Measurements from ENCODE around the gene PITPNB.

Gene PITPNB

DNA sequence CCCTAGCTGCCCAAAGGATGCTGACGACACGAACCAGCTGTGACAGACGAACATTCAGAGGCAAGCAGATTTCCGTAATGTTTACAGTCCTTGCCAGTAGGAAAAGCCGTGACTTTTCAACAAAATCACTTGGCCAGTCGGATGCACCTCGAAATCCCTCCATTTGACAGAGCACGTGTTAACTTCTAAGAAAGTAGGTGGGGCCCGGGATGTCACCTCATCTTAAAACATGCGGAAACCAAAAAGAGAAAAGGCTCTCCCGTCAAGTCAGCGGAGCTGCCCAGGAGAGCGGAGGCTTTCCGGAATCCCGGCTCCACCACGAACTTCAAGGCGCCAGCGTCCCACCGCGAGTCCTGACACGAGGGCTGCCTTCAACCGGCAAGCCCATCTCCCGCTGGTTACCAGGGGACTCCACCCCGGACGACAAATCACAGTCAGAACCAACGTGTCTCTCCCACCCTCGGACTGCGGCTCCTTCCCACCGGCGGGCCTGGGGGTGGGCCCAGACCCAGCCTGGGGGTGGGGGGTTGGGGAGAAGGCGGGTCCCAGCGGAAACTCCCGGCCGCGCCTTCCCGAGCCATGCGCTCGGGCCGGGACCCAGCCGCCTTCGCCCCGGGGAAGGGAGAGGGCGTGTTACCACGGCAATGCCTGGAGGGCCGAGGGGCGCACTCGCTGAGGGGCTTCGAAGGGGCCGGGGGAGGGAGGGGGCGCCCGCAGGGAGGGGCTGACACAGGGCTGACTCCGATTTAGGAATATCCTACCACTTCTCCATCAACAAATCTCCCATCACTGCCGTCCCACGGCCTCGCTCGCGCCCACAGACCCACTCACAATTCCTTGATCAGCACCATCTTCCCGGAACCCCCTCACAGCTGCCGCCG, 475 bp downstream of the PITPNB start:
- DNase-seq, result peak; percentile 9

GRCh38 chr22:27915986-27916385, 3.1 kb downstream of the PITPNB start:
- no peak for DNase-seq

DNA sequence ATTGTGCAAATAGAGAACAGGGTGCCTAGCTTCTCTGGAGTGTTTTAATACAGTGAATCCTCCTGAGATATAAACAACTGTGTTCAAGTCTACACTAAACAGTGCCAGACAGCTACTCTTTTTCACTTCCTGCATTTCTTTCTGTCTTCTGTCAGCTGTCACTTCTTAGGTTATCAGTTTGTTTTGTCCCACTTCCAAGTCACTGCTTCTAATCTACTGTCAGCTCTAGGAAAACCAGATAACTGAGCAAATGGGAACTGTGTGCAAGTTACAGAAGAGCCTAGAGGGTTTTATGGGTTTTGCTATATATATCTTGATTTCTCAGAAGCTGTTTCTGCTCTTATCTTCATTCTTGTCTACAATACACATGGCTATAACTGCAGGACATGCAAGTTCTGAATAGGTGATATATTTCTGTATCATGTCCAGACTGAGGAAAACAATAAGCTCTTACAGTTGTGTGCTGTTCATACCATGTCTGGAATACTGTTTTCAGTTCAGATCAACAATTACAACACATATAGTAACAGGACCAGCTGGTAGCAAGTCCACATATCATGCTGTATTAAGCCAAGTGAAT, 5.8 kb downstream of the PITPNB start:
- no peak for DNase-seq

- no peak for DNase-seq
These were observed 7.0 kb downstream of the PITPNB start for GRCh38 chr22:27912101-27912500.

DNA sequence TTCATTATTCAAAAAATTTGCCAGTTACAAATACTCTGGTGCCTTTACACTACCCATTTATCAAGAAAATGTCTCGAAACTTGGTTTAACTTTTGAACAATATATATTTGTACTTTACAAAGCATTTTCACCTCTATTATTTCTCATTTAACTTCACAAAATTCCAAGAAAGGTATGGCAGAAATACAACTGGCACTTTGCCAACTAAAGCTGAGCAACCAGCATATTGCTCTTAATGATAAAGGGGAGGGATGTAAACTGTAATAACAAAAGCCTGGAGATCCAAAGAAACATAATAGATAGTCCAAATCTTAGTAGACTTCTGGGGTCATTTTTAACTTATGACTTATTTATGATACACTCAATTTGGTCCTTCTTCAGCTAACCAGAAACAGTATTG, 7.7 kb downstream of the PITPNB start:
- no peak for DNase-seq

DNA sequence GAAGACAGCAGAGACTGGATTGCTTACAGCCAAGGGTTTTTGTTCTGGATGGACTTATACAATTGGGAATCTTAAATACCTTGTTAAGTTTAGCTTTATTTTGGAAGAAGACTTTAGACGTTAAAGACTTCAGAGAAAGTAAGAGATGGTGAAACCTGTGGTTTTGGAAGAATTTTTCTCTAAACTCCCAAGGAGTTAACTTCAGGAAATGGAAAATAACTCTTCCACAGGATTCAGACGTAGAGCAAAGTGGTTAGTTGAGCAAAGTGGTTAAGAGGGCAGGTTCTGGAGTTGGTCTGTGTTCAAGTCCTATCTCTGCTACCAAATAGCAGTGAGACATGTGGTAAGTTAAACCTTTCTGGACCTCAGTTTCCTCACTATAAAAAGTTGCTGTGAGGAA, 12.8 kb downstream of the PITPNB start:
- no peak for DNase-seq

- no peak for DNase-seq
These were observed 13.4 kb downstream of the PITPNB start for GRCh38 chr22:27905653-27906052.

- DNase-seq, result no peak
These were observed 15.1 kb downstream of the PITPNB start for GRCh38 chr22:27903805-27904473.

DNA sequence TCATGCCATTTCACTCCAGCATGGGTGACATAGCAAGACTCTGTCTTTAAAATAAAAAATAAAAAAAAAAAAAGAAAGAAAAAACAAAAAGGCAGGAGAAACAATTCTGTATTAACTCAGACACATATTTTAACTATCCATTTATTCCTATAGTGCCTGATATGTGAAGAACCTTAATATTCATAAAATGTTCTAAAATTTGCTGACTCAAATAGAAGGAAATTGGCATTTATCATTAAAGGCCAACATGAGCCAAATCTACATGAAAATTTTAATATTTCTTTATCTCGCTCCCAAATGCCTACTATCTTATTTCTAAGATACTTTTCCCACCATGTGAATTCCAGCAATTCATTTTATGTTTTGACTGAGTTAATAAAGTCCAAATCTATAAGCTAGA, 18.9 kb downstream of the PITPNB start:
- no peak for DNase-seq

GRCh38 chr22:27896245-27896644, 22.8 kb downstream of the PITPNB start:
- no peak for DNase-seq

- DNase-seq, result no peak
These were observed 23.5 kb downstream of the PITPNB start for GRCh38 chr22:27895600-27895999.

DNA sequence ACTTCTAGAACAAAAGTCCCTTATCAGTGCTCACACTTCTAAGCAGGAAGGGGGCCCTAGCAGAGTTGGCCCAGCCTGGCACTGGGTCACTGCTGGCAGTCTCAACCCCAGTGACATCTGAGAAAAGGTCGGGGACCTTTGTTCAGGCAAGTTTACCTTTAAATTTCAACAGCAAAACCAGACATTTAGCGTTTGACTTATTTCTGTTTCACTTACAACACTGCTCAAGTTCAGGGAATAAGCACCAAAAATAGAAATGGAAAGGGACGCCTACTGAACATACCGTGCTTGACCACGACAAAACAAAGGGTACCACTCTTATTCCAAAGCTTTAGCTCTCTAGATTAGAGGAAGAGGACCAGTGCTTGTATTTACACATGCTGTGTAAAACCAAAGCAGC, 26.2 kb downstream of the PITPNB start:
- no peak for DNase-seq

- DNase-seq, result no peak
These were observed 27.0 kb downstream of the PITPNB start for GRCh38 chr22:27892064-27892463.

GRCh38 chr22:27888310-27888709, 30.7 kb downstream of the PITPNB start:
- no peak for DNase-seq

DNA sequence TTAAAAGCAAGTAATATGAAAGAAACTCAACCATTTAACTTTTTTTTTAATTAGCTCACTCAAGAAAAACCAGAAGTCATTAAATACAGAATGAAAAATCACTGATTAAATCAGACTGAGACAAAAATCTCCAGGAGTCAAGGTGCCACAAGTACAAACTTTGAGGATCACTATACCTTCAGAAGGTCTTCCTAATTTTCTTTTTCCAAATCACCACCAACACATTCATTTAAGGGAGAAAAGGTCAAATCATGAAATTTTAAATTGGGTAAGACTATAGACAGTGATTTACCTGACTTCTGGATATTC, 32.3 kb downstream of the PITPNB start:
- no peak for DNase-seq

GRCh38 chr22:27885977-27886842, 32.8 kb downstream of the PITPNB start:
- no peak for DNase-seq

- DNase-seq, result no peak
These were observed 35.3 kb downstream of the PITPNB start for GRCh38 chr22:27883656-27884350.

DNA sequence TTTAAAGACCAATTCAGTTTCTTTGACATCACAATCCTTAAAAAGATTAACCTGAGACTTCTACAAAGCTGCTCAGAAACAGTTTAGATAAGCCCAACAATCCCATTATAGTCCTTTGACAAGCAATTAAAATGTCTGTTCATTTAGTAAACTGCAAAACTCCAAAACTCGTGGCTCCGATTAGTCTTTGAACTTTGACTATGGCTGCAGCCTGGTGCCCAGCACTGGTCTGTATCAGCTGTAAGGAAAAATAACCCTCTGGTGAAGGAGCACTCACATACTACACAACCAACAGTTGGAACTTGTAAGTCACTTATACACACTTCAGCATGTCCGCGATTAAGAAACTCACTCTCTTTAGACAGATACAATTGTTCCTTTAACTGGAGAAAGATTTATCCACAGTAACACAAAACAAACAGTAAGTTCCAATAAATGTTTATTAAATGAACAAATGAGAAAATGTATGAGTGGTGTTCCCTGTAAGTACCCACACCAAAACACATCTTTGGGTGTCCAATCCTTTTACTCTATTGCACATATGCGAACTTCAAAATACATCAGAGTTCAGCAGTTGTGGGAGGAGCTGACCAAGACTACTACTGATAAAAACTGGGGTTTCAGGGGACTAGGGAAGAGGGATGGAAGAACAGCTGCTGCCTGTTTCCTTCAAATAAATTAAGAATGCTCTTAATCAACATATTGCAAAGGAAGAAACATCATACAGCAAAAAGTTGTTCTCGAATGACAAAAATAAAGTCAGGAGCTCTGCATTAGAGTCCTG, 36.4 kb downstream of the PITPNB start:
- no peak for DNase-seq

DNA sequence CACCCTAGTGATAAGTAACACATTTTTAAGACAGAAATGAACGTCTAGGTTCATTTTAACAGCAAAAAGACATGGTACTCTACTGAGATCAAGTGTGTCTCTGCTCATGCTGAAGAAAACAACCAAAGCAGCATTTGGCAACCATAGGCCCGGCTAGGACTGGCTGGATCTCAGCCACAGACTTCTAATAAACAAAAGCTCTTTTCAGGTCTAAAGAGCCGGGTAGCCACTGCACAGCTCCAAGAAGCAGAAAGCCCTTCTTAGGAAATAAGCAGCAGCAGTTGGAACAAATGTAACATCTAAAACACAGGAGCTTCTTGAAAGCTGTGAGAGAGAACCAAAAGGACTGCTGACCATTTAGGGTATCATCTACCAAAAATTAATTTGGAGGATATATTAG, 37.6 kb downstream of the PITPNB start:
- DNase-seq, result no peak

- DNase-seq, result no peak
These were observed 38.2 kb downstream of the PITPNB start for GRCh38 chr22:27880778-27881394.

GRCh38 chr22:27879923-27880322, 39.1 kb downstream of the PITPNB start:
- DNase-seq, result no peak
